Astrocyte (in vitro differentiated cells and primary cell): ENCODE data around the gene PNMA8A.

Source experiments
- CTCF ChIP-seq: IDR thresholded peaks from 2 replicates; pipeline ENCODE4 v1.5.1; 2011; ENCODE audit warnings: low read depth, mild to moderate bottlenecking, inconsistent platforms, low read length, moderate library complexity; ENCODE audit not compliant: insufficient read depth
- EZH2 ChIP-seq: IDR thresholded peaks from 2 replicates; pipeline ENCODE4 v1.6.1; 2012; ENCODE audit warnings: mild to moderate bottlenecking, low read length, inconsistent platforms; ENCODE audit not compliant: insufficient read depth

DNA sequence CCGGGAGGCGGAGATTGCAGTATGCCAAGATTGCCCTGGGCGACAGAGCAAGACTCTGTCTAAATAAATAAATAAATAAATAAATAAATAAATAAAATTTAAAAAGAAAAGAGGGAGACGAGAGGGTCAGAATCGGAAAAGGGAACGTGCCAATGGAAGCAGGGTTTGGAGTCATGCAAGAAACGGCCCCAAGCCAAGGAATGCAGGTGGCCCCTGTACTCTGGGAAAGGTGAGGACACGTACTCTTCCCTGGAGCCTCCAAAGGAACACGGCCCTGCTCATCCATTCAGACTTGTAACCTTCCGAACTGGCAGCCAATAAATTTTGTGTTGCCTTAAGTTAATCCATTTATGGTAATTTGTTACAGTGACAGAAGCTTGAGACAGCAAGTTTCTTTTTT, 22.8 kb downstream of the PNMA8A start:
- no peak for TF ChIP-seq CTCF
- TF ChIP-seq EZH2 = no peak
